Thoracic aorta (tissue), 2 donors: ENCODE data around the gene PAEP. TPM values are rescaled to one million over a fixed set of nuclear protein-coding genes. Genes with fewer than 3 reads are reported as not detected.

Experiments
- ATAC-seq: fragments of 150-250 bp; one replicate; pipeline ENCODE4 v1.8.0; 2017; ENCODE audit warnings: low read depth; ENCODE audit not compliant: insufficient number of reproducible peaks, low FRiP score
- DNase-seq: peaks from one replicate; pipeline ENCODE4 v3.0.0-alpha.2; 2020; ENCODE audit warnings: low spot score
- H3K27ac ChIP-seq, 2 donors: fragments of 200-600 bp; sonication (generic); 1 replicate in 1 of 2; 2 replicates in 1 of 2; pipeline ENCODE4 v1.5.1; 2016; ENCODE audit warnings: mild to moderate bottlenecking in 2 of 2, moderate library complexity in 2 of 2
- H3K27me3 ChIP-seq: fragments of 200-600 bp; sonication (generic); replicated peaks from 2 replicates; pipeline ENCODE4 v1.6.0; 2016; ENCODE audit warnings: mild to moderate bottlenecking; ENCODE audit not compliant: insufficient read depth
- H3K36me3 ChIP-seq: fragments of 200-600 bp; sonication (generic); one replicate; pipeline ENCODE4 v1.5.1; 2016
- H3K4me1 ChIP-seq, 2 donors: fragments of 200-600 bp; sonication (generic); 1 replicate in 1 of 2; 2 replicates in 1 of 2; pipeline versions ENCODE4 v1.5.1 to v1.6.0; 2016; ENCODE audit warnings: low read depth in 2 of 2, mild to moderate bottlenecking in 1 of 2; ENCODE audit not compliant: control insufficient read depth in 1 of 2
- H3K4me3 ChIP-seq: fragments of 200-600 bp; sonication (generic); 2 replicates; pipeline ENCODE4 v1.5.1; 2016; ENCODE audit warnings: mild to moderate bottlenecking
- H3K9me3 ChIP-seq: fragments of 200-600 bp; sonication (generic); 2 replicates; pipeline ENCODE4 v1.5.1; 2016
- CTCF ChIP-seq: fragments of 200-600 bp; sonication (generic); IDR thresholded peaks from one replicate; pipeline ENCODE4 v1.5.1; 2019; ENCODE audit warnings: antibody characterized with exemption
- total RNA-seq, 2 donors: library from RNA; depleted of rRNA; stranded (reverse); fragments of >200 nt; gene quantifications; one replicate each; pipeline versions ENCODE4 v1.1.0 to v1.2.3, GENCODE V29; 2016

PAEP gene
- total RNA-seq, 2 donors from 2014 or later, result not detected

DNA sequence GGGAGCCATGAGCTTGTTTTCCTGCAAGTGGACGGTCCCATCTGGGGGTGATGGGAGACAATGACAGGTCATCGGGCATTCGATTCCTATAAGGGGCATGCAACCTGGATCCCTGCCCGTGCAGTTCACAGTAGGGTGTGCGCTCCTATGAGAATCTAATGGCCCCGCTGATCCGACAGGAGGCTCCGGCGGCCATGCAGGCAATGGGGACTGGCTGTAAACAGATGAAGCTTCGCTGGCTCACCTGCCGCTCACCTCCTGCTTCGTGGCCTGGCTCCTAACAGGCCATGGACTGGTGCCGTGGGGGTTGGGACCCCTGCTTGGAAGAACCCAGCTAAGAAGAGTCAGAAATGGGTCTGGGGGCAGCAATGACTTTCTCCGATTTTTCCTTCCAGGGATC is 21.0 kb downstream of the PAEP start:
- H3K27ac ChIP-seq, result no peak overlapping the region
- H3K4me3 ChIP-seq, result no peak overlapping the region
- no peaks in the 10 kb centered on the region for H3K4me1 ChIP-seq
- H3K36me3 ChIP-seq, result no peaks in the 10 kb centered on the region
- no peaks in the 10 kb centered on the region for H3K9me3 ChIP-seq
- DNase-seq (no peak), ATAC-seq (no peak)
- no peaks in the 10 kb centered on the region for H3K27me3 ChIP-seq
- TF ChIP-seq CTCF, result no peak

- Histone ChIP-seq H3K9me3 (no peaks in the 10 kb centered on the region), H3K4me1 (no peaks in the 10 kb centered on the region), H3K27ac (no peak overlapping the region), H3K27me3 (no peaks in the 10 kb centered on the region), H3K36me3 (no peaks in the 10 kb centered on the region), H3K4me3 (no peak overlapping the region)
- ATAC-seq, result no peak
- TF ChIP-seq CTCF, result no peak
- DNase-seq, result no peak
Measured at GRCh38 chr9:135582966-135583687, 21.6 kb downstream of the PAEP start.

GRCh38 chr9:135583688-135584011 is 22.1 kb downstream of the PAEP start:
- H3K36me3 ChIP-seq, result no peaks in the 10 kb centered on the region
- H3K27me3 ChIP-seq, result no peaks in the 10 kb centered on the region
- no peak for TF ChIP-seq CTCF
- no peaks in the 10 kb centered on the region for H3K9me3 ChIP-seq
- H3K4me1 ChIP-seq, result no peaks in the 10 kb centered on the region
- DNase-seq (no peak), ATAC-seq (no peak)
- H3K27ac ChIP-seq, result no peak overlapping the region
- H3K4me3 ChIP-seq, result no peak overlapping the region

DNA sequence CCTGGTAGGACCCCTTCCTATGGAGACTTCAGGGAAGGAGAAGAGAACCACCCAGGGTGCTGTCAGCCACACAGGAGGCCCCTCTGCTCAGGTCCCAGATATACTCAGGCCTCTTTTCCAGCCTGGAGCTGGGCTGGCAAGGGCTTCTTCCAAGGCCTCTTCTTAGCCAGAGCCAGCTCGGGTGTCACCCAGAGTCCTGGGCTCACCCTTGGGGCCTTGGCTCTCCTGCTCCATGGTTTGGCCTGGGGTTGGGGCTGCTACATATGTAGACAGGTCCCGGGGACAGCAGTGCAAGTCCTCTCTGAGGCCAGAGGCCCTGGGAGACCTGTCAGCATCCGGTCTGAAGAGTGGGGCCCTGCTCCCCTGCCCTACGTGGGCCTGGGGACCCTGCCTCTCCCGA is 22.8 kb downstream of the PAEP start:
- ATAC-seq (no peak), DNase-seq (no peak)
- no peak overlapping the region for H3K4me3 ChIP-seq
- H3K27ac ChIP-seq, result no peak overlapping the region
- no peaks in the 10 kb centered on the region for H3K4me1 ChIP-seq
- TF ChIP-seq CTCF, result no peak
- H3K27me3 ChIP-seq, result no peaks in the 10 kb centered on the region
- H3K36me3 ChIP-seq, result no peaks in the 10 kb centered on the region
- no peaks in the 10 kb centered on the region for H3K9me3 ChIP-seq

GRCh38 chr9:135584934-135585333 is 23.4 kb downstream of the PAEP start:
- no peaks in the 10 kb centered on the region for H3K27me3 ChIP-seq
- ATAC-seq (no peak), DNase-seq (no peak)
- H3K4me3 ChIP-seq, result no peak overlapping the region
- no peak for TF ChIP-seq CTCF
- no peaks in the 10 kb centered on the region for H3K36me3 ChIP-seq
- H3K4me1 ChIP-seq, result no peaks in the 10 kb centered on the region
- no peak overlapping the region for H3K27ac ChIP-seq
- H3K9me3 ChIP-seq, result no peaks in the 10 kb centered on the region
